ENCODE results near the gene PRPF19.

Gene PRPF19

DNA sequence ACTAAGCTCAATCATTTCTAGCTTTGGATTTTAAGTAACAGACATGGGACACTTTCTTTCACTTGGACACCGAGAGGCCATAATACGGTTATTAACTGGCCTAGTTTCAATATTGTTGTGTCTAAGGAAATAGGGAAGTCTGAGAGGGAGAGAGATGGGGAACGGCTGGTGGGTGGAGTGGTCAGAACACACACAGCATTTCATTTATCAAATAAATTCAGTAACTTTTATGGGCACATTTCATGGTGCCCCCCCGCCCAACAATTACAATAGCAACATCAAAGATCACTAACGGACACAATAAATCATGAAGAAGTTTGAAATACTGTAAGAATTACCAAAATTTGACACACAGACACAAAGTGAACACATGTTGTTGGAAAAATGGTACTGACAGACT lies 10.7 kb downstream of the PRPF19 start:
- peaks cover 53% of the 10 kb centered on the region for H3K36me3 Mint-ChIP-seq (ENCODE audit: low read depth)
- no peaks in the 10 kb centered on the region for H3K27me3 Mint-ChIP-seq (ENCODE audit: low read depth)
- no peak overlapping the region for H3K27ac Mint-ChIP-seq

DNA sequence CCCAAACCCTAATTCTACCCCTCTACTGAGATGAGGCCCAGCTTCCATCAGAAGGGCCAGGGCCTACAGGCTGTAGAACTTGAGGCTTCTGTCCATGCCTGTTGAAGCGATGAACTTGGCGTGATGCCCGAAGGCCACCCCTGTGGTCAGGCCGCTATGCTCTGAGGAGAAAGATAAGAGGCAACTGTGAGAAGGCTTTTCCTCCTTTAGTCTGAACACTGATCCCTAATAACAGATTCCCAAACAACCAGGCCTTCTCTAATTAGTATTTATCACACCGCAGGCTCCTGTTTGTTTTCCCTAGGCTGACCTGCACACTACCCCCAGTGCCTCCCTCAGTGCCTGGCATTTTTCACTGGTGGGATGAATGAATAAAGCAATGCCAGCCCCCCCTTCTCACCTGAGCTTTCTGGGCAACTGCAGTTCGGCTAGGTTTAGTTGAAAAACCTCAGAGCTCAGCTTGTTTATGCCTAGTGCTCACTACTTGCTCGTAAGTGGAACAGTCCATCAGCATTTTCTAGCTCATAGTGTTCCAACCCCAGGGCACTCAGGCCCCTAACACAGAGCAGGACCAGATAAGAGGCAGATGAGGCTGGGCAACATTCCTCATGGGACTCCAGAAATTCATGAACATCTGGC lies 15.2 kb downstream of the PRPF19 start:
- Mint-ChIP-seq H3K4me3 (no peak overlapping the region), H3K4me1 (ENCODE audit: low read depth) (peaks cover 2% of the 10 kb centered on the region), H3K9me3 (no peaks in the 10 kb centered on the region), H3K27me3 (ENCODE audit: low read depth) (no peaks in the 10 kb centered on the region), H3K36me3 (ENCODE audit: low read depth) (peaks cover 38% of the 10 kb centered on the region), H3K27ac (peak overlapping the region; percentile 55)

More for the DNA sequence above, 10.7 kb downstream of the PRPF19 start:
- H3K9me3 Mint-ChIP-seq: no peaks in the 10 kb centered on the region
- no peak overlapping the region for H3K4me3 Mint-ChIP-seq
- peaks cover 2% of the 10 kb centered on the region for H3K4me1 Mint-ChIP-seq (ENCODE audit: low read depth)

DNA sequence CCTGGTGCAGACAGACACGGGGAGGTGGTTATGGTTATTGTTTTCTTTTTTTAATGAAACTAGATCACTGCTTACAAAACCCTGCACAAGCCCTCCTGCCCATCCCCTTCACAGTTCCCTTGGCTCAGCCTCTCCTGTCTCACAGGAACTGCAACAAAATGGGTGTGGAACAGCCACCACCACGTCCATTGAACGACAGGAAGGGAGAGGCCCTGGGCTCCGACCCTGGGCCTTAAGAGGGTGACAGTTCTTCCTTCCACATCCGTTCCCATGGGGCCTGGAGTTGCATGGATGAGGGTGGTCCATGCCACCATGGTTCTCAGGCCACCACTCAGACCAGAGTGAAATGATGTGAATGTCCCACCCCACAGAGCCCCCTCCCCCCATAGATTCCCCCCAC lies 15.7 kb downstream of the PRPF19 start:
- Mint-ChIP-seq H3K36me3 (ENCODE audit: low read depth) (peaks cover 33% of the 10 kb centered on the region), H3K27ac (no peak overlapping the region), H3K4me1 (ENCODE audit: low read depth) (peaks cover 2% of the 10 kb centered on the region), H3K27me3 (ENCODE audit: low read depth) (no peaks in the 10 kb centered on the region), H3K4me3 (no peak overlapping the region), H3K9me3 (no peaks in the 10 kb centered on the region)

- no peaks in the 10 kb centered on the region for H3K9me3 Mint-ChIP-seq
- peaks cover 26% of the 10 kb centered on the region for H3K36me3 Mint-ChIP-seq (ENCODE audit: low read depth)
- H3K27ac Mint-ChIP-seq: no peak overlapping the region
- no peak overlapping the region for H3K4me3 Mint-ChIP-seq
- peaks cover 2% of the 10 kb centered on the region for H3K4me1 Mint-ChIP-seq (ENCODE audit: low read depth)
- no peaks in the 10 kb centered on the region for H3K27me3 Mint-ChIP-seq (ENCODE audit: low read depth)
These were observed 16.5 kb downstream of the PRPF19 start for GRCh38 chr11:60889869-60890311.

DNA sequence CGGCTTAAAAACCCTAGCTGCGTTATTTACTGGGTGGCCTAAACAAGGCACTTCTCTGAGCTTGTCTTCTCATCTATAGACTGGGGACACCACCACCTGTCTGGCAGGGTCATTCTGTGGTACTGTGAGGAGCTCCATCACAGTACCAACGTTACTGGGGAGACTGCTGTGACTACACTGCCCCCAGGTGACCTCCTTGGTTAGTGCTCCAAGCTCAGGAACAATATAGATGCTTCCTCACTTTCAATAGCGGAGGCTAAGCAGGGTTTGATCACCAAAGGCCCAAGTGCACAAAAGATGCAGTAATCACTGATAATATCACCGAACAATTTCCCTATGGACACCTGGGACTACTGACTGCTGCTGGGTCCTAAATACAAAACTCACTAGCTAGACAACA lies 18.8 kb downstream of the PRPF19 start:
- peaks cover 21% of the 10 kb centered on the region for H3K36me3 Mint-ChIP-seq (ENCODE audit: low read depth)
- no peaks in the 10 kb centered on the region for H3K27me3 Mint-ChIP-seq (ENCODE audit: low read depth)

GRCh38 chr11:60880643-60881282 lies 25.6 kb downstream of the PRPF19 start:
- Mint-ChIP-seq H3K27ac (no peak overlapping the region), H3K27me3 (ENCODE audit: low read depth) (no peaks in the 10 kb centered on the region), H3K4me3 (no peak overlapping the region), H3K36me3 (ENCODE audit: low read depth) (peaks cover 15% of the 10 kb centered on the region), H3K9me3 (no peaks in the 10 kb centered on the region), H3K4me1 (ENCODE audit: low read depth) (no peaks in the 10 kb centered on the region)

More for the DNA sequence above, 18.8 kb downstream of the PRPF19 start:
- no peak overlapping the region for H3K27ac Mint-ChIP-seq
- H3K9me3 Mint-ChIP-seq: no peaks in the 10 kb centered on the region
- H3K4me1 Mint-ChIP-seq (ENCODE audit: low read depth): no peaks in the 10 kb centered on the region
- H3K4me3 Mint-ChIP-seq: no peak overlapping the region

GRCh38 chr11:60879971-60880588 lies 26.3 kb downstream of the PRPF19 start:
- H3K4me1 Mint-ChIP-seq (ENCODE audit: low read depth): no peaks in the 10 kb centered on the region
- H3K36me3 Mint-ChIP-seq (ENCODE audit: low read depth): peaks cover 15% of the 10 kb centered on the region
- no peaks in the 10 kb centered on the region for H3K27me3 Mint-ChIP-seq (ENCODE audit: low read depth)

DNA sequence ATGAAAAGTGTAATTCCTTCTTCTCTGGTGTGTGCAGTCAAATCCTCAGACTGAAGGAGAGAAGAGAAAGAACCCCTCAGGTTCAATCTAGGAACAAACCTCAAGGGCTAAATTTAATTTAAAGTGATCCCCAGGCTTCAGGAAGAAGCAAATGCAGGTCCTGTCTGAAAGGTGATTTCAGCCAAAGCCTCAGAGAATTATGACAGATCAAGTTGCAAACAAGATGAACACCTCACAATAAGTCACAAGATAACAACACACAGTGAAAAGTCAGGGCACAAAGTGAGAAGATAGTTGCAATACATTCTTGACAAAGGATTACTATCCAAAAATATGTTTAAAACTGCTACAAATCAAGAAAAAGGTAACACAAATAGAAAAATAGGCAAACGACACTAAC lies 27.3 kb downstream of the PRPF19 start:
- Mint-ChIP-seq H3K27ac (no peak overlapping the region), H3K9me3 (no peaks in the 10 kb centered on the region), H3K4me3 (no peak overlapping the region), H3K4me1 (ENCODE audit: low read depth) (no peaks in the 10 kb centered on the region), H3K27me3 (ENCODE audit: low read depth) (no peaks in the 10 kb centered on the region), H3K36me3 (ENCODE audit: low read depth) (peaks cover 15% of the 10 kb centered on the region)

More at GRCh38 chr11:60879971-60880588, 26.3 kb downstream of the PRPF19 start:
- Mint-ChIP-seq H3K9me3 (no peaks in the 10 kb centered on the region), H3K4me3 (no peak overlapping the region), H3K27ac (no peak overlapping the region)

DNA sequence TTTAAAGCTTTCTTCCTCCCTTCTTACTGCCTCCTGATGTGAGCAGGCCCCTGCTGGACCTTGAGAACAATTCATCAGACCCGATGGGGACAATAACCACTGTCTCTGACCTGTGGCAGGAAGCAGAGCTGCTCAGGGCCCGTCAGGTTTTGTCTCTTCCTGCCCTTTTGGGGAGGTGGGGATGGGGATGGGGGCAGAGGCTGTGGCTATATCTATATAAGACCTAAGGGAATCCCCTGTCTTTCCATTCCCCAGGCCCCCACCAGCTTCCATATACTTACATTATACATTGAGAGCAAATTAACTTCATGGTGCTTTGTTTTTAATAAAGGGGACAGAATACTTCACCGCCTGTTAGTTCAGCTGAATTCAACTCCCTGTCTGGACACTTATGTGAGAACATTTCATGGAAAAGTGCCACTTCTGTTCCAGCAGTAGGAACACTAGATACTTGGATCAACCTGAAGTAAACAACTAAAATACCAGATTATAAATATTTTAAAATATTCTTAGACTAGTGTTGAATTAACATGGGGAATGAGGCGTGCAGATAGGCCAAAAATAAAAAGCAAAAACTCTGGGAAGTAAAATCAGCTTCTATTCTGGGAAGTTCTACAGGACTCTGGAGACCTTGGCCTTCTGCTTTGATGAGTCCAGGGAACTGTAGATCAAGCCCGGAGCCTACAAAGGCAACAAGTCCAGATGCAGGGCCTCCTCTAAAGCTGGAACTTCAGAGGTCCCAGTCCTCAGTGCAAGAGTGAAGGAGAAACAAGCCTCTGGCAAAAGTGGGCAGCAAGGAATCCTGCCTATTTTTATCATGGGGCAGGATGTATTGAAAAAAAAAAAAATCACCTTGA lies 27.9 kb downstream of the PRPF19 start:
- Mint-ChIP-seq H3K27me3 (ENCODE audit: low read depth) (no peaks in the 10 kb centered on the region), H3K4me1 (ENCODE audit: low read depth) (no peaks in the 10 kb centered on the region), H3K27ac (no peak overlapping the region), H3K9me3 (no peaks in the 10 kb centered on the region), H3K4me3 (no peak overlapping the region), H3K36me3 (ENCODE audit: low read depth) (peaks cover 15% of the 10 kb centered on the region)

DNA sequence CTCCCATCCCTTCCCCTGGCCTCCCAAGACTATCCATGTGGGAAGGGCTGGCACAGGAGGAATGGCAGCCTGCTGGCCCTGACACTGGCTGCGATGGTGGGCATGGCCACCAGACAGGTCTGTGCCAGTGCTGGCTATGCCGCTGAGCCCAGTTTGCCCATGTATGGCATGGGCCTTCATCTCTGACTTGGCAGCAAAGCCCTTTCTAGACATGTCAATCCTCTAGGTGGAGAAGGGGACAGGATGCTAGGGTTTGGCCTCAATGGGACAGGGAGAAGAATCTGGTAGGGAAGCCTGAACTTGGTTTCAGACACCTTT lies 30.3 kb downstream of the PRPF19 start:
- peaks cover 4% of the 10 kb centered on the region for H3K4me1 Mint-ChIP-seq (ENCODE audit: low read depth)
- no peak overlapping the region for H3K4me3 Mint-ChIP-seq
- no peaks in the 10 kb centered on the region for H3K9me3 Mint-ChIP-seq
- H3K27me3 Mint-ChIP-seq (ENCODE audit: low read depth): no peaks in the 10 kb centered on the region
- peaks cover 12% of the 10 kb centered on the region for H3K36me3 Mint-ChIP-seq (ENCODE audit: low read depth)
- no peak overlapping the region for H3K27ac Mint-ChIP-seq

DNA sequence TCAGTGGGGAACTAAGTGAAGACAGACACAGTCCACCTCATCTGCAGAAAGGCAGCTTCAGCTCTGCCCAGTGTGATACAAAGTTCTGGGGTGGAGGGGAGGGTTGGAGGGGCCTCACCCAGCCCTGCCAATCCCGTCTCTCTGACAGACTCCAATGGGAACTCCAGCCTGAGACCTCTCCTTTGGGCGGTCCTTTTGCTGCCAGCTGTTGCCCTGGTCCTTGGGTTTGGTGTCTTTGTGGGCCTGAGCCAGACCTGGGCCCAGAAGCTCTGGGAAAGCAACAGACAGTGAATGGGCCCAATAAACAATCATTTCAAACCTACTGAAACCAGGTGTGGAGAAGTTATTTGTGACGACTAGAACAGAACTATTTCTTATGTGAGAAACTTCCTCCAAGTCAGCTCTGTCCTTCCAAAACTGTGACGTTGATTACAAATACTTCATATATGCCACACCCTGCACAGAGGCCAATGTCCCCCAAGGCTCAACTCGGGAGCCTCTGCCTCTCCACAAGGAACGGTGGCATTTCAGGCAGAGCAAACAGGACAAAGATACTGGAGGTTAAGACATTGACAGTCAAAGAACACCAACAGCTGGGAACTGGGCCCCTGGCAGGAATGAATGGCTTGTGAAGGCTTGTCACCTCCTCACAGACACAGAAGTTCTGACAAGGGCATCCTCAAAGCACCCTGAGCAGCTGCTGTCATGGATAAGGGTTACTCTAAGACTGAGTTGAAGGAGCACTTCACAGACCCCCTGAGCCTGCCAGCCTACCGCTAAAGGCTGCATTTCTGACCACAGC lies 30.8 kb downstream of the PRPF19 start:
- Mint-ChIP-seq H3K9me3 (no peaks in the 10 kb centered on the region), H3K27ac (no peak overlapping the region), H3K36me3 (ENCODE audit: low read depth) (peaks cover 7% of the 10 kb centered on the region), H3K4me1 (ENCODE audit: low read depth) (peaks cover 4% of the 10 kb centered on the region), H3K4me3 (no peak overlapping the region), H3K27me3 (ENCODE audit: low read depth) (no peaks in the 10 kb centered on the region)

GRCh38 chr11:60874421-60875365 lies 31.7 kb downstream of the PRPF19 start:
- Mint-ChIP-seq H3K27me3 (ENCODE audit: low read depth) (no peaks in the 10 kb centered on the region), H3K36me3 (ENCODE audit: low read depth) (peaks cover 5% of the 10 kb centered on the region), H3K27ac (no peak overlapping the region)

DNA sequence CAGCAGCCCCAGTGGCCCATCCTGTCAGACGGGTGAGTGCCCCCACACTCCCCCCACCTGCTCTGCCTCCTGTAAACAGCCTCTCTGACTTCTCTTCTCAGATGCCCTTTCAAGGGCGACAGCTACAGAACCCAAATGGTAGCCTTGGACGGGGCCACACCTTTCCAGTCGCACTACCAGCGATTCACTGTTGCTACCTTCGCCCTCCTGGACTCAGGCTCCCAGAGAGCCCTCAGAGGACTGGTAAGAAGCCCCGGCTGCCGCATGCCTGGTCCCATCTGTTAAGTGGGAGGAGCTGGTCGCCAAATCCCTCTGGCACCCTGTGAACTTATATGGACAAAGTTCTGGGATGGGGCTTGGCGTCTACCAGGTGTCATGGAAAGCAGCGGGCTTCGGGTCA lies 32.9 kb downstream of the PRPF19 start:
- Mint-ChIP-seq H3K4me3 (no peak overlapping the region), H3K36me3 (ENCODE audit: low read depth) (peaks cover 3% of the 10 kb centered on the region), H3K27me3 (ENCODE audit: low read depth) (no peaks in the 10 kb centered on the region), H3K9me3 (no peaks in the 10 kb centered on the region), H3K27ac (no peak overlapping the region), H3K4me1 (ENCODE audit: low read depth) (peaks cover 7% of the 10 kb centered on the region)

More at GRCh38 chr11:60874421-60875365, 31.7 kb downstream of the PRPF19 start:
- no peak overlapping the region for H3K4me3 Mint-ChIP-seq
- H3K9me3 Mint-ChIP-seq: no peaks in the 10 kb centered on the region
- H3K4me1 Mint-ChIP-seq (ENCODE audit: low read depth): peaks cover 4% of the 10 kb centered on the region

Data from T-helper 1 cell treated with Interleukin-12 subunit alpha and Interleukin-12 subunit beta and Interleukin-4 antibody, amounts not matched to agents 30 μg/mL and 1 μg/mL, for 36 hours (primary cell).